Nephron progenitor cell (in vitro differentiated cells): ENCODE measurements around the gene CACNA1C.

ENCODE experiments used
- DNase-seq: peaks from one replicate; pipeline ENCODE4 v3.0.0; 2021
- H3K27ac Mint-ChIP-seq: 2 replicates; pipeline ENCODE4 v1.8.0; 2021; ENCODE audit warnings: mild to moderate bottlenecking, moderate library complexity, mixed read lengths
- H3K27me3 Mint-ChIP-seq: 2 replicates; pipeline ENCODE4 v1.8.0; 2021; ENCODE audit warnings: mild to moderate bottlenecking, low read depth, mixed read lengths; ENCODE audit not compliant: poor library complexity
- H3K36me3 Mint-ChIP-seq: 2 replicates; pipeline ENCODE4 v1.8.0; 2021; ENCODE audit warnings: low read depth, mixed read lengths
- H3K4me1 Mint-ChIP-seq: 2 replicates; pipeline ENCODE4 v1.8.0; 2021; ENCODE audit warnings: mixed read lengths
- H3K4me3 Mint-ChIP-seq: 2 replicates; pipeline ENCODE4 v1.8.0; 2021; ENCODE audit warnings: mild to moderate bottlenecking, moderate library complexity, mixed read lengths
- H3K9me3 Mint-ChIP-seq: 2 replicates; pipeline ENCODE4 v1.8.0; 2021; ENCODE audit warnings: mild to moderate bottlenecking, moderate library complexity, mixed read lengths
- TF ChIP-seq, protein P1 (sequence below): fragments of 200-600 bp; sonication (generic); IDR thresholded peaks from 2 replicates; pipeline ENCODE4 v1.5.0; 2021; ENCODE audit warnings: antibody characterized with exemption

The CACNA1C gene

DNA sequence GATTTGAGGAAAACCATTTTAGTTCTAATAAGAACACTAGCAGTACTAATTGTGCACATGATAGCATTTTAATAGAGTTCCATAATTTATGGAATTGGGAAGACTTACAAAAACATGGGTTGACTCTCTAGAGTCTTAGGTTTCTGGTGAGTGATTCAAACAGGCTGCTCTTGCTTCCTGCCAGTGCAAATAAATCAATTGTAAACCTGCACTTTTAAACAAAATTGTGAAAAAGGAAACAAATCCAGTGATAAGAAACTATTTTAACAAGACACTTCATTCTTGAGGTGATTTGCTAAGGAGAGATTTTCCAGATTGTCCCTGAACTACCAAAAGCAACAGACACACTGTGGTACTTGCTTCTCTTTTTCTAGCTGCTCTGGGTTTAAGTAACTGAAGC is 112.2 kb downstream of the CACNA1C start:
- Mint-ChIP-seq H3K27me3 (peaks cover 8% of the 10 kb centered on the region), H3K36me3 (peaks cover 12% of the 10 kb centered on the region)

DNA sequence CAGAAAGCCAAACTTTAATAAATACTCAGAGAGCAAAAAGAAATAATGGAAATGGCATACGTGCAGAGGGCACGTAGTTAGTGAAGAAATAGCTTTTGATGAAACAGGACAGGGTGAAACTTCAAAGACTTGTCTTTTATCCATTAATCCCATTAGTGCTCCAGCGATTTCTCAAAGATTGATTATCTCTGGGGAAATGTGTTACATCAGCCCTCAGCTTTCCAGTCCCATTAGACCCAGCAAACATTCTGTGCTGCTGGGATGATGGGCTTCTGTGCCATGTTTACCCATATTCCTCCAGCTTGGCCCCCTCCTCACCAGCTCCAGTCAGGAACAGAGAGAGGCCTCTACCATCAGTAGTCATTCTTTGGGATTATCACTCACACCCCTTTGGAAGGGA is 113.1 kb downstream of the CACNA1C start:
- Mint-ChIP-seq H3K9me3 (peaks cover 31% of the 10 kb centered on the region), H3K27ac (no peak overlapping the region), H3K27me3 (peaks cover 12% of the 10 kb centered on the region), H3K4me3 (no peak overlapping the region), H3K4me1 (peaks cover 38% of the 10 kb centered on the region), H3K36me3 (peaks cover 12% of the 10 kb centered on the region)
- DNase-seq = no peak
- TF ChIP-seq, protein P1, sequence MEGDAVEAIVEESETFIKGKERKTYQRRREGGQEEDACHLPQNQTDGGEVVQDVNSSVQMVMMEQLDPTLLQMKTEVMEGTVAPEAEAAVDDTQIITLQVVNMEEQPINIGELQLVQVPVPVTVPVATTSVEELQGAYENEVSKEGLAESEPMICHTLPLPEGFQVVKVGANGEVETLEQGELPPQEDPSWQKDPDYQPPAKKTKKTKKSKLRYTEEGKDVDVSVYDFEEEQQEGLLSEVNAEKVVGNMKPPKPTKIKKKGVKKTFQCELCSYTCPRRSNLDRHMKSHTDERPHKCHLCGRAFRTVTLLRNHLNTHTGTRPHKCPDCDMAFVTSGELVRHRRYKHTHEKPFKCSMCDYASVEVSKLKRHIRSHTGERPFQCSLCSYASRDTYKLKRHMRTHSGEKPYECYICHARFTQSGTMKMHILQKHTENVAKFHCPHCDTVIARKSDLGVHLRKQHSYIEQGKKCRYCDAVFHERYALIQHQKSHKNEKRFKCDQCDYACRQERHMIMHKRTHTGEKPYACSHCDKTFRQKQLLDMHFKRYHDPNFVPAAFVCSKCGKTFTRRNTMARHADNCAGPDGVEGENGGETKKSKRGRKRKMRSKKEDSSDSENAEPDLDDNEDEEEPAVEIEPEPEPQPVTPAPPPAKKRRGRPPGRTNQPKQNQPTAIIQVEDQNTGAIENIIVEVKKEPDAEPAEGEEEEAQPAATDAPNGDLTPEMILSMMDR = no peak

More for the DNA sequence above, 112.2 kb downstream of the CACNA1C start:
- Mint-ChIP-seq H3K4me3 (no peak overlapping the region), H3K27ac (peak overlapping the region; percentile 19), H3K9me3 (peaks cover 31% of the 10 kb centered on the region), H3K4me1 (peaks cover 43% of the 10 kb centered on the region)
- TF ChIP-seq, protein P1 = no peak
- DNase-seq = no peak

DNA sequence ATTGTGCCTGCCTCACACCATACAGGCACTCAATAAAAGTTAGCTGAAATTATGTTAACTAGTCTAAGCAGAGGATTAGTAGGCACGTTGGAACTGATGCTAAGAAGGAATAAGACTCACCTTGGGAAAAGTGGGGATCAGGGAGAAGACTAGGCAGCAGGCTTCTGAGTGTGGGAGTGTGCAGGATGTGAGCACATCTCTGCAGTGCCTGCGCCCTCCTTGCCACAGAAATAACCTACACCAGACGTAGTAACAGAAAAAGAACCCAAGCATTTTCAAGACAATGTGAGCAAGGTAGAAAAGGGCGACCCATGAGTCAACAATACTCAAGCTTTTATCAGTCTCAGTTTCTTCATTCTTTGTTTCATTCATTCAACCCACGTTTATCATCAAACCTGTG is 113.9 kb downstream of the CACNA1C start:
- no peak for DNase-seq
- H3K36me3 Mint-ChIP-seq = peaks cover 12% of the 10 kb centered on the region
- no peak overlapping the region for H3K27ac Mint-ChIP-seq
- TF ChIP-seq, protein P1 = no peak
- H3K4me3 Mint-ChIP-seq = no peak overlapping the region
- peaks cover 36% of the 10 kb centered on the region for H3K4me1 Mint-ChIP-seq
- H3K9me3 Mint-ChIP-seq = peaks cover 31% of the 10 kb centered on the region
- H3K27me3 Mint-ChIP-seq = peaks cover 10% of the 10 kb centered on the region

DNA sequence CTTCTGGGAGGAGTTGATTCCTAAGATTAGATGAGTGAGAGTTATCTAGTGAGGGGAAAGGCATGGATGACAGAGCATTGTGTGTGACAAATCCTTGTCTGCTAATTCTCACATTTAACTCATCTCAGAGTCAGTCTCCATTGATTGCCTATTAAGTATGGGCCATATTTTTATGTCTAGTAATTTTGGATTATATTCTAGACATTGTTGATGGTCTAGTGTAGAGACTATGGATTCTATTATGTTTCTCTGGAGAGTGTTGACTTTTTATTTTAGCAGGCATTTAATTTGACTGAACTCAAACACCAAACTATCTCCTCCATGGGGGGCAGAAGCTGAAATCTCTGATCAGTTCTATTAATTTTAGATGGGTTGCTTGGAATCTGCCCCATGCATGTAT is 114.4 kb downstream of the CACNA1C start:
- Mint-ChIP-seq H3K36me3 (peaks cover 12% of the 10 kb centered on the region), H3K27ac (no peak overlapping the region), H3K27me3 (peaks cover 8% of the 10 kb centered on the region), H3K4me3 (no peak overlapping the region), H3K9me3 (peaks cover 31% of the 10 kb centered on the region), H3K4me1 (peaks cover 33% of the 10 kb centered on the region)
- TF ChIP-seq, protein P1 = no peak
- DNase-seq = no peak

DNA sequence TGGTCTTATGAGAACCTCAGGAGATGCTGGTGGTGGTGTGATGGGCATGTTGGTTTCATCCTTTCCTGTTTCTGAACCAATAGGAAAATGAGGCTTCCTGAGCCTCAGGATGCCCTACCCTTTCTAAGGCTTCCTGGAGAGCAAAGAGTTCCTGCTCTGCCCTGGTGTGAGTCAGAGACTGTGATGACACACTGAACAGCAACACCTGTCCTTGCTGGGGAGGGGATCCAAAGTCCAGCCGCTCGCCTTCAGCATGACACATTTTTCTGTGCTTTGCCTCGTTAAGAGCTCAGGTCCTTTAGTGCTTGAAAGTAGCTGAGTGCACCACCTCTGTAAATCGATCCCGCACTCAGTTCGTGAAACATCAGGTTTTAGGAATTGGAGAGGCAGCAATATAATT is 116.0 kb downstream of the CACNA1C start:
- Mint-ChIP-seq H3K4me1 (peaks cover 28% of the 10 kb centered on the region), H3K4me3 (no peak overlapping the region), H3K27me3 (peaks cover 15% of the 10 kb centered on the region), H3K9me3 (peaks cover 31% of the 10 kb centered on the region), H3K36me3 (peaks cover 12% of the 10 kb centered on the region), H3K27ac (no peak overlapping the region)
- TF ChIP-seq, protein P1 = no peak
- DNase-seq = no peak

DNA sequence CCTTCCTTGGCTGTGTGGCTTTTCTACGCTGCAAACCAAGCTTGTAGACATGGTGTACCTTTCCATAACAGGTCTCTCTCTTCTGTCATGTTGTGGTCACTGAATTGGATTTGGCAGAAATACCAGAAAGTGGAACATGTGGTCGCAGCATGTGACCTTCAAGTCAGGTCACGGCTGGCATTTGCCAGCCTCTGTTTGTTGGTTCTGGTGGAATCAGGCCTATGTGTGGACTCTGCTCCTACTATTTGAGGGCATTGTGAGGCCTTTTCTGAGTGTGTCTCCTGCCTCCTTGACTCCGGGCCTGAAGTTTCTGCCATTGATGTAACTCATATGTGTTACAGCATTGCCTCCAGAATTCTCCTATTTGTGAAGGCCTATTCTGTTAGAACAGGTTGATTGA is 116.7 kb downstream of the CACNA1C start:
- no peak overlapping the region for H3K27ac Mint-ChIP-seq
- peaks cover 12% of the 10 kb centered on the region for H3K36me3 Mint-ChIP-seq
- peaks cover 21% of the 10 kb centered on the region for H3K4me1 Mint-ChIP-seq
- TF ChIP-seq, protein P1 = no peak
- no peak overlapping the region for H3K4me3 Mint-ChIP-seq
- H3K9me3 Mint-ChIP-seq = peaks cover 31% of the 10 kb centered on the region
- DNase-seq = no peak
- H3K27me3 Mint-ChIP-seq = peaks cover 15% of the 10 kb centered on the region
